Rectal smooth muscle tissue (tissue), 1 donor: ENCODE results near the gene TANGO2.

ENCODE experiments used
- H3K27ac ChIP-seq: one replicate; pipeline ENCODE4 v1.7.0; 2013; ENCODE audit warnings: low read depth, low read length, inconsistent platforms
- H3K27me3 ChIP-seq: one replicate; pipeline ENCODE4 v1.7.0; 2013; ENCODE audit warnings: low read length; ENCODE audit not compliant: control insufficient read depth, insufficient read depth
- H3K36me3 ChIP-seq: one replicate; pipeline ENCODE4 v1.7.0; 2013; ENCODE audit warnings: low read length; ENCODE audit not compliant: control insufficient read depth, insufficient read depth
- H3K4me1 ChIP-seq: one replicate; pipeline ENCODE4 v1.7.0; 2013; ENCODE audit warnings: low read length; ENCODE audit not compliant: control insufficient read depth, insufficient read depth
- H3K4me3 ChIP-seq: one replicate; pipeline ENCODE4 v1.7.0; 2013; ENCODE audit warnings: low read length
- H3K9ac ChIP-seq: one replicate; pipeline ENCODE4 v1.7.0; 2013; ENCODE audit warnings: low read length

The TANGO2 gene

DNA sequence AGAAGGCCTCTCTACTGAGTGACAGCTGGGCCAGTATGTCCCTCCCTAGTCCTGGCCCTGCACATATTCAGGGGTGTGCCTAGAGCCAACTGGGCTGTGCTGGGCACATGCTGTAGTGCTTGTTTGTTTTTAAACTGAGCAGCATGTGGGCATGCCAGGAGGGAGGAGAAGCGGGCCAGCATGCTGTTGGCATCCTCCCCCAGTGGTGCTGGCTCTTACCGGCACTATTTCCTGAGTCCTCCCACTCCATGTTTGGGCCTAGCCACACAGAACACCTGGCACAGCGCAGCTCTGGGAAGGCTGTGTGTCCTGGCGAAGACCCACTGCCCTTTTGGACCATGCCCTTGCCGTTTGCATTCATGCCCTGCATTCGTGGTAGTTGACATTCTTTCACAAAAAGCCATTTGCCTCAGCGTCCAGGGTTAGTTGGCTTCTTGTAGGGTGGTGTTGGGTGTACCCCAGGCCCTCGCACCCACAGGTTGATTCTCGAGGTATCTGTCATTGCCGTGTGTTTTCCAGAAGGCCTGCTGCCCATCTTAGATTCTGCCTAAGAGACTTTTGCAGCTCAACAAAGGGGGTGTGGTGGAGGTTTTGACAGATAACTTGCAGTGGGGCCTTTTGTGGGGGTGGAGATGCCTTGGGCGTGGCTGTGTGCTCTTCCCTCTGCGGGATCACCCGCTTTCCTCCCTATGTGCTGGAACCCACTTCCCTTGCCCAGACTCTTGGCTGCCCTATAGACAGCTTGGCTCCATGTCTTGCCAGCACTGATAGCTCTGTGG lies 72.7 kb downstream of the TANGO2 start:
- Histone ChIP-seq H3K36me3 (peaks cover 60% of the 10 kb centered on the region), H3K4me1 (no peaks in the 10 kb centered on the region), H3K9ac (no peak overlapping the region), H3K27ac (no peak overlapping the region), H3K27me3 (no peaks in the 10 kb centered on the region), H3K4me3 (no peak overlapping the region)

DNA sequence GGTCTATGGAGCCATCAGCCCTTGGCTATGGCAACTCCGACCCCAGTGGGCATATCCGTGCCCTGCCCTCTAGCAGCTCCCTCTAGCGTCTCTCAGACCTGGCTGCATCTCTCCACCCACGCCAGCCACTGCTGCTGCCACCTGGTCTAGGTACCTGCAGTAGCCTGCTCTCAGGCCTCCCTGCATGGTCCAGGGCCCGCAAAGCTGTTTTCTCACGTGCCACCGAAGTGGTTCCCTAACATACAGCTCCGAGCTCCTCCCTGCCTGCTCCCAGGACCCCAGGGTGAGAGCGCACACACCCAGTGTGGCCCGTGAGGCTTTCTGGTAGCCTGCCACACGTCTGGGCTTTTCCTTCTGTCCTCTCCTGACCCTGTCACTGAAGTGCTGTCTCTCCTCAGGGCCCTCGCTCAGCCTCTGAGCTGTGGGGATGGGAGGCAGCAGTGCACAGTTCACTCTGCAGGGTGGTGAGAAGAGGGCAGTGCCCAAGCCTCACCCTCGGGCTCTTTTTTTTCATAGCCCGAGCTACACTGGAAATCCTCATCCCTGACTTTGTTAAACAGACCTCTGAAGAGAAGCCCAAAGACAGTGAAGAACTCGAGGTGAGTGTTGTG lies 73.4 kb downstream of the TANGO2 start:
- Histone ChIP-seq H3K27ac (no peak overlapping the region), H3K9ac (no peak overlapping the region), H3K4me1 (no peaks in the 10 kb centered on the region), H3K36me3 (peaks cover 57% of the 10 kb centered on the region), H3K27me3 (no peaks in the 10 kb centered on the region), H3K4me3 (no peak overlapping the region)

- H3K27ac ChIP-seq: no peak overlapping the region
- H3K27me3 ChIP-seq: no peaks in the 10 kb centered on the region
- no peak overlapping the region for H3K4me3 ChIP-seq
- peaks cover 45% of the 10 kb centered on the region for H3K36me3 ChIP-seq
- no peak overlapping the region for H3K9ac ChIP-seq
- no peaks in the 10 kb centered on the region for H3K4me1 ChIP-seq
These were observed 74.6 kb downstream of the TANGO2 start for GRCh38 chr22:20095521-20095920.

GRCh38 chr22:20096574-20097420 lies 75.9 kb downstream of the TANGO2 start:
- no peak overlapping the region for H3K27ac ChIP-seq
- H3K27me3 ChIP-seq: no peaks in the 10 kb centered on the region
- H3K9ac ChIP-seq: no peak overlapping the region
- peaks cover 32% of the 10 kb centered on the region for H3K36me3 ChIP-seq
- H3K4me3 ChIP-seq: no peak overlapping the region
- no peaks in the 10 kb centered on the region for H3K4me1 ChIP-seq

DNA sequence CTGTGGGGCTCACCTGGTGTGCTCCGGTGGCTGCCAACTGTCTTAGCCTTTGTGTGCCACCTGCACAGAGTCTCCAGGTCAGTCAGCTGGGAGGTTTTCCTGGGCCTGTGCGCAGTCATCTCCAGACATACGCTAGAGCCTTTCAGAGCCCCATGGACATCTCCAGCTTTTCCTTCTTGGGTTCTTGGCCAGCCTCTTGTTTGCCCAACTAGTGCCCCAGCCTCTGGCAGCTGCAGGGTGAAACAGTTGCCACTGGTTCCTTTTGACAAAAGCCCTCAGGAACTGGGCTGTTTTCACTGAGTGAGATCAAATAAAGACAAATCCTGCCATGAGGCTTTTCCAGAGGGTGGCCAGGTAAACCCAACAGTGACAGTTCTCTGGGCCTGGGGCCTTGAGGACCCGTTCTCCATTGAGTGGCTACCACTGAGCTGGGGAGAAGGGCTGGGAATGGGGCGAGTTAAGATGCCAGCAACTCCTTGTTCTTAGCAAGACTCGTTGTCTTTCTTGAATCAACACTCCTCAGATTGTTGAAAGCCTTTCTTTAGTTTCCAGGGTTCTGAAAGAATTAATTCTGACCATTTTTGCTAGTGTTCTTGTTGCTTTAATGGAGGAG lies 78.3 kb downstream of the TANGO2 start:
- H3K4me3 ChIP-seq: no peak overlapping the region
- no peak overlapping the region for H3K9ac ChIP-seq
- H3K4me1 ChIP-seq: no peaks in the 10 kb centered on the region
- peaks cover 26% of the 10 kb centered on the region for H3K36me3 ChIP-seq
- H3K27ac ChIP-seq: no peak overlapping the region
- no peaks in the 10 kb centered on the region for H3K27me3 ChIP-seq

DNA sequence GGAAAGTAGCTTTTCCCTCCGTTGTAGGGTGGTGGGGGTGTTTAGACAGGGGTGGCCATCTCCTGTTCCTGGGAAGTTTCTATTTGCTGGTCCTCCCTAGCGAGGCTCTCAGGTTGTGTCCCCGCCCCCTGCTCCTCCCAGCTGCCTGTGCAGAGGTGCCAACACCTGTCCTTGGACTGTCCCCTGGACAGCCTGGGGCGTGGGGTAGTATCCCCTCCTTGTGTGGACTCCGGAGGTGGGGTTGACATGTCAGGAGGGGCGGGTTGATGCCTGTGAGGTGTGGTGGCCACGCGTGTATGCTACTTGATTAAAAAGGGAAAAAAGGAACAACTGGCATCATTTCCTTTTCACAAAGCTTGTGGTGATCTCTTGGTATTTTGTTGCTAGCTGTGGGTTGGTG lies 80.7 kb downstream of the TANGO2 start:
- Histone ChIP-seq H3K27me3 (no peaks in the 10 kb centered on the region), H3K27ac (no peak overlapping the region), H3K4me3 (no peak overlapping the region), H3K4me1 (no peaks in the 10 kb centered on the region), H3K9ac (no peak overlapping the region), H3K36me3 (peaks cover 32% of the 10 kb centered on the region)

DNA sequence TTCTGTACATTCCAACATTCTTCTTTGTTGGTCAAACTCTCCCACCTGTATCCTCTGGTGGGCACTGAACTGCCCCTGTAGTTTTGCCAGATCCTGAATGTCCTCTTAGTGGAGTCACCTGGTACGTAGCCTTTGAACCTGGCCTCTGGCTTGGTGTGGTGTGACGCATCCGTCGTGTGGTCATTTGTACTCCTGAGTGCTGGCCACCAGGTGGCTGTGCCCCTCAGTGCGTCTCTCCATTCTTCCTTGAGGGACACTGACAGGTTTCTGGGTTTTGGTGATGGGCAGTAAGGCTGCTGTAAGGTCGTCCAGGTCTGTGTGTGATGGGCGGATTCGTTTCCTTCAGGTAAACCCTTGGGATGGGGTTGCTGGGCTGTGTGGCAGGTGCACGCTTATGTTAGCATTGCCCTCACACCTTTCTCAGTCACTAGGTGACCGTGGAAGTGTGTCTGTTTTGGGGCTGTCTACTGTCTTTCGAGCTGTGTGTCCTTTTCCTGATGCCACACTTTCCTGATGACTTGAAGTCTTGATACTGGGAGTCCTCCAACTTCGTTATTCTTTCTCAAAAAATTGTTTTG lies 81.4 kb downstream of the TANGO2 start:
- Histone ChIP-seq H3K4me3 (no peak overlapping the region), H3K27ac (no peak overlapping the region), H3K4me1 (no peaks in the 10 kb centered on the region), H3K36me3 (peaks cover 39% of the 10 kb centered on the region), H3K27me3 (no peaks in the 10 kb centered on the region), H3K9ac (no peak overlapping the region)

GRCh38 chr22:20105456-20106204 lies 84.7 kb downstream of the TANGO2 start:
- Histone ChIP-seq H3K4me3 (no peak overlapping the region), H3K4me1 (no peaks in the 10 kb centered on the region), H3K27me3 (no peaks in the 10 kb centered on the region), H3K36me3 (peaks cover 58% of the 10 kb centered on the region), H3K27ac (no peak overlapping the region), H3K9ac (no peak overlapping the region)

DNA sequence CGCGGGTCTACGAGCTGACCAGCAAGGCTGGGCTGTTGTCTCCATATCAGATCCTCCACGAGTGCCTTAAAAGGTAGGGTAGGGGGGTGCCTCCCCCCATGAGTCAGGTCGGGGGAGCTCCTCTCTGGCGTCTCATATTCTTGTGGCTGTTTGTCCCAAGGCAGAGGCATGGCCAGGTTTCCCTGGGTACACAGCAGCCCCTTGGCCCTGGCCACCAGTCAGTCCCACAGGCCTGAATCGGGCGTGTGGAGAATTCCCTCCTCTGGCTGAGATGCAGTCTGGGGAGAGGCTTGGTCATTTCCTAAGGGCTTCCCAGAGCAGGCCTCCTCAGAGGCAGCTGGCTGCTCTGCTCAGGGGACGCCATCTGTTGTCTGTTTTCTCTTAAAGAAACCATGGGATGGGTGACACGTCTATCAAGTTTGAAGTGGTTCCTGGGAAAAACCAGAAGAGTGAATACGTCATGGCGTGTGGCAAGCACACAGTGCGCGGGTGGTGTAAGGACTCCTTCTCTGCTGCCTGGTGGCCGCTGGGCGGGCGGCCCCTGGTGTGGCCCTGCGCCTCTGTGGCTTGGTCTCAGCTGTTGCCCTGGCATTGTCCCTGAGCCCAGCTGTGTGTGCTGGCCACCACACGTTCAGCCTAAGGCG lies 85.4 kb downstream of the TANGO2 start:
- Histone ChIP-seq H3K27ac (no peak overlapping the region), H3K27me3 (no peaks in the 10 kb centered on the region), H3K4me1 (no peaks in the 10 kb centered on the region), H3K4me3 (no peak overlapping the region), H3K9ac (no peak overlapping the region), H3K36me3 (peaks cover 58% of the 10 kb centered on the region)

- Histone ChIP-seq H3K9ac (no peak overlapping the region), H3K4me3 (no peak overlapping the region), H3K36me3 (peaks cover 59% of the 10 kb centered on the region), H3K27ac (no peak overlapping the region), H3K27me3 (no peaks in the 10 kb centered on the region), H3K4me1 (no peaks in the 10 kb centered on the region)
These were observed 85.9 kb downstream of the TANGO2 start for GRCh38 chr22:20106849-20107237.

DNA sequence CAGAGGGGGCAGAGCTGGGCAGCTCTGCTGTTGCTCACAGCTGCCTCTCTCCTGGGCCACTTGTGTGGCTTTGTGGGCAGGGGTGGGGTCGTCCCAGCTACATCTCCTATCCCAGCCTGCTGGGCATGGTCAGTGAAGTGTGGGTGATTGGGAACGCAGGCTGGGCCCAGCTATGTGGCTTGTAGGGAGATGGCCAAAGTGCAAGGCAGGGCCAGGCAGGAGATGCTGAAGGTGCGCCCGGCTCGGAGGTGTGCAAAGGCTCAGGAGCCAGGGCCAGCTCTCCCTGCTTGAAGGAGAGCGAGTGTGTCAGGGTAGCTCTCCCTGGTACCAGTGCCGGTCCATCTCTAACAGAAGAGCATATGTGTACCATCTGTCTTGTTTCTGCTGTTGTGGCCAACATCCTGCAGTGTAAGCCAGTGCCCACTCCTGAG lies 86.6 kb downstream of the TANGO2 start:
- no peak overlapping the region for H3K27ac ChIP-seq
- H3K36me3 ChIP-seq: peaks cover 58% of the 10 kb centered on the region
- H3K9ac ChIP-seq: no peak overlapping the region

More for the DNA sequence above, 86.6 kb downstream of the TANGO2 start:
- Histone ChIP-seq H3K27me3 (no peaks in the 10 kb centered on the region), H3K4me1 (no peaks in the 10 kb centered on the region), H3K4me3 (no peak overlapping the region)
